Activated naive CD4-positive, alpha-beta T cell treated with anti-CD3 and anti-CD28 coated beads, Interleukin-2, amount 10 ng/mL, durations not matched to agents 7 days and 5 days (primary cell): Measurements from ENCODE around the gene MXD1.

Source experiments
- CTCF ChIA-PET: fragments of 350-600 bp; sonication (Branson Sonifier 250); formaldehyde crosslinking; loops from one replicate; lab custom pipeline; 2021; ENCODE audit warnings: antibody characterized with exemption; lab: Charles Lee
- DNase-seq: peaks from one replicate; pipeline ENCODE4 v3.0.0-alpha.2; 2020
- H3K27ac Mint-ChIP-seq: one replicate; pipeline ENCODE4 v1.8.0; 2021; ENCODE audit warnings: mild to moderate bottlenecking, moderate library complexity, mixed read lengths
- H3K27me3 Mint-ChIP-seq: one replicate; pipeline ENCODE4 v1.8.0; 2021; ENCODE audit warnings: mild to moderate bottlenecking, mixed read lengths
- H3K36me3 Mint-ChIP-seq: one replicate; pipeline ENCODE4 v1.8.0; 2021; ENCODE audit warnings: mixed read lengths
- H3K4me1 Mint-ChIP-seq: one replicate; pipeline ENCODE4 v1.8.0; 2021; ENCODE audit warnings: mixed read lengths
- H3K4me3 Mint-ChIP-seq: one replicate; pipeline ENCODE4 v1.8.0; 2021; ENCODE audit warnings: mild to moderate bottlenecking, moderate library complexity, mixed read lengths
- H3K9me3 Mint-ChIP-seq: one replicate; pipeline ENCODE4 v1.8.0; 2021; ENCODE audit warnings: mixed read lengths

Gene MXD1

GRCh38 chr2:69969126-69969983 is 54.4 kb downstream of the MXD1 start:
- peaks cover 9% of the 10 kb centered on the region for H3K4me1 Mint-ChIP-seq
- peaks cover 29% of the 10 kb centered on the region for H3K27me3 Mint-ChIP-seq
- CTCF ChIA-PET = no interaction called here
- no peaks in the 10 kb centered on the region for H3K36me3 Mint-ChIP-seq
- no peaks in the 10 kb centered on the region for H3K9me3 Mint-ChIP-seq
- DNase-seq = no peak
- H3K4me3 Mint-ChIP-seq = no peak overlapping the region
- no peak overlapping the region for H3K27ac Mint-ChIP-seq

- CTCF ChIA-PET = no interaction called here
- no peak for DNase-seq
- Mint-ChIP-seq H3K4me1 (peaks cover 4% of the 10 kb centered on the region), H3K36me3 (no peaks in the 10 kb centered on the region), H3K27me3 (peaks cover 35% of the 10 kb centered on the region), H3K4me3 (no peak overlapping the region), H3K27ac (no peak overlapping the region), H3K9me3 (no peaks in the 10 kb centered on the region)
Measured at GRCh38 chr2:69969991-69970390, 55.1 kb downstream of the MXD1 start.

- H3K4me3 Mint-ChIP-seq = no peak overlapping the region
- peaks cover 21% of the 10 kb centered on the region for H3K4me1 Mint-ChIP-seq
- H3K36me3 Mint-ChIP-seq = no peaks in the 10 kb centered on the region
- no peak for DNase-seq
- CTCF ChIA-PET = interaction anchor here (1.0 kb wide), 1 partner anchor 23 kb away, joined by 3 read pairs; no protein-coding TSS in a partner anchor
- H3K9me3 Mint-ChIP-seq = no peaks in the 10 kb centered on the region
- no peak overlapping the region for H3K27ac Mint-ChIP-seq
- peaks cover 40% of the 10 kb centered on the region for H3K27me3 Mint-ChIP-seq
Measured at GRCh38 chr2:69972822-69973221, 57.9 kb downstream of the MXD1 start.

GRCh38 chr2:69973335-69973735 is 58.4 kb downstream of the MXD1 start:
- DNase-seq = no peak
- CTCF ChIA-PET = interaction anchor here (1.0 kb wide), 1 partner anchor 23 kb away, joined by 3 read pairs; no protein-coding TSS in a partner anchor

GRCh38 chr2:69975136-69975852 is 60.4 kb downstream of the MXD1 start:
- Mint-ChIP-seq H3K27ac (no peak overlapping the region), H3K4me3 (no peak overlapping the region), H3K36me3 (peaks cover 1% of the 10 kb centered on the region), H3K4me1 (peaks cover 21% of the 10 kb centered on the region), H3K27me3 (peaks cover 23% of the 10 kb centered on the region), H3K9me3 (no peaks in the 10 kb centered on the region)
- DNase-seq = no peak
- CTCF ChIA-PET = interaction anchor here (1.0 kb wide), 1 partner anchor 87 kb away, joined by 3 read pairs; no protein-coding TSS in a partner anchor

More at GRCh38 chr2:69973335-69973735, 58.4 kb downstream of the MXD1 start:
- Mint-ChIP-seq H3K4me1 (peaks cover 21% of the 10 kb centered on the region), H3K9me3 (no peaks in the 10 kb centered on the region), H3K27me3 (peaks cover 40% of the 10 kb centered on the region), H3K36me3 (no peaks in the 10 kb centered on the region), H3K4me3 (no peak overlapping the region), H3K27ac (no peak overlapping the region)

GRCh38 chr2:69975853-69976462 is 61.0 kb downstream of the MXD1 start:
- H3K27ac Mint-ChIP-seq = peak overlapping the region; percentile 63
- peaks cover 1% of the 10 kb centered on the region for H3K36me3 Mint-ChIP-seq
- CTCF ChIA-PET = no interaction called here
- peaks cover 21% of the 10 kb centered on the region for H3K4me1 Mint-ChIP-seq
- H3K27me3 Mint-ChIP-seq = peaks cover 21% of the 10 kb centered on the region
- no peaks in the 10 kb centered on the region for H3K9me3 Mint-ChIP-seq
- no peak for DNase-seq
- no peak overlapping the region for H3K4me3 Mint-ChIP-seq

- Mint-ChIP-seq H3K4me1 (peaks cover 21% of the 10 kb centered on the region), H3K36me3 (peaks cover 1% of the 10 kb centered on the region)
Measured at GRCh38 chr2:69977186-69977585, 62.3 kb downstream of the MXD1 start.

GRCh38 chr2:69977906-69978482 is 63.1 kb downstream of the MXD1 start:
- DNase-seq = no peak
- no peaks in the 10 kb centered on the region for H3K9me3 Mint-ChIP-seq
- H3K36me3 Mint-ChIP-seq = peaks cover 1% of the 10 kb centered on the region
- H3K4me3 Mint-ChIP-seq = no peak overlapping the region
- peaks cover 16% of the 10 kb centered on the region for H3K27me3 Mint-ChIP-seq
- CTCF ChIA-PET = interaction anchor here (0.6 kb wide), 1 partner anchor 86 kb away, joined by 3 read pairs; no protein-coding TSS in a partner anchor
- H3K4me1 Mint-ChIP-seq = peaks cover 21% of the 10 kb centered on the region
- no peak overlapping the region for H3K27ac Mint-ChIP-seq

More at GRCh38 chr2:69977186-69977585, 62.3 kb downstream of the MXD1 start:
- H3K4me3 Mint-ChIP-seq = no peak overlapping the region
- no peaks in the 10 kb centered on the region for H3K9me3 Mint-ChIP-seq
- peaks cover 21% of the 10 kb centered on the region for H3K27me3 Mint-ChIP-seq
- peak overlapping the region; percentile 49 for H3K27ac Mint-ChIP-seq
- CTCF ChIA-PET = no interaction called here
- DNase-seq = no peak

- no peak overlapping the region for H3K4me3 Mint-ChIP-seq
- no peak overlapping the region for H3K27ac Mint-ChIP-seq
- DNase-seq = no peak
- H3K9me3 Mint-ChIP-seq = no peaks in the 10 kb centered on the region
- H3K27me3 Mint-ChIP-seq = peaks cover 5% of the 10 kb centered on the region
- CTCF ChIA-PET = no interaction called here
- H3K4me1 Mint-ChIP-seq = peaks cover 15% of the 10 kb centered on the region
- H3K36me3 Mint-ChIP-seq = peaks cover 1% of the 10 kb centered on the region
Measured at GRCh38 chr2:69979902-69980807, 65.2 kb downstream of the MXD1 start.

- Mint-ChIP-seq H3K27ac (no peak overlapping the region), H3K27me3 (no peaks in the 10 kb centered on the region), H3K9me3 (no peaks in the 10 kb centered on the region), H3K36me3 (peaks cover 1% of the 10 kb centered on the region), H3K4me1 (peaks cover 2% of the 10 kb centered on the region), H3K4me3 (no peak overlapping the region)
- no peak for DNase-seq
- CTCF ChIA-PET = no interaction called here
Measured at GRCh38 chr2:69983392-69983966, 68.6 kb downstream of the MXD1 start.

GRCh38 chr2:69985216-69985615 is 70.3 kb downstream of the MXD1 start:
- H3K27me3 Mint-ChIP-seq = no peaks in the 10 kb centered on the region
- H3K27ac Mint-ChIP-seq = no peak overlapping the region
- H3K9me3 Mint-ChIP-seq = no peaks in the 10 kb centered on the region
- H3K4me1 Mint-ChIP-seq = peaks cover 2% of the 10 kb centered on the region
- H3K36me3 Mint-ChIP-seq = no peaks in the 10 kb centered on the region
- H3K4me3 Mint-ChIP-seq = no peak overlapping the region
- DNase-seq = no peak
- CTCF ChIA-PET = no interaction called here

- Mint-ChIP-seq H3K4me1 (peaks cover 2% of the 10 kb centered on the region), H3K36me3 (no peaks in the 10 kb centered on the region), H3K27me3 (no peaks in the 10 kb centered on the region), H3K4me3 (no peak overlapping the region), H3K27ac (no peak overlapping the region), H3K9me3 (no peaks in the 10 kb centered on the region)
- no peak for DNase-seq
- CTCF ChIA-PET = no interaction called here
Measured at GRCh38 chr2:69985688-69986087, 70.8 kb downstream of the MXD1 start.

- Mint-ChIP-seq H3K36me3 (no peaks in the 10 kb centered on the region), H3K9me3 (no peaks in the 10 kb centered on the region), H3K27me3 (no peaks in the 10 kb centered on the region), H3K27ac (no peak overlapping the region), H3K4me3 (no peak overlapping the region), H3K4me1 (peaks cover 2% of the 10 kb centered on the region)
- DNase-seq = no peak
- CTCF ChIA-PET = no interaction called here
Measured at GRCh38 chr2:69986691-69987090, 71.8 kb downstream of the MXD1 start.
